GM06990 (cell line): ENCODE data around the gene MICAL3.

Experiments
- DNase-seq: peaks from one replicate; pipeline ENCODE4 v3.0.0-alpha.2; 2011; ENCODE audit not compliant: insufficient read length; ENCODE audit errors: extremely low read depth
- H3K27me3 ChIP-seq: replicated peaks from 2 replicates; pipeline ENCODE4 v1.6.0; 2011; ENCODE audit warnings: low read length; ENCODE audit not compliant: control insufficient read depth, insufficient read depth
- H3K36me3 ChIP-seq: 2 replicates; pipeline ENCODE4 v1.5.1; 2011; ENCODE audit warnings: low read length; ENCODE audit not compliant: control insufficient read depth, insufficient read depth
- H3K4me3 ChIP-seq: replicated peaks from 2 replicates; pipeline ENCODE4 v1.5.1; 2011; ENCODE audit warnings: low read depth, mild to moderate bottlenecking, control low read depth, low read length
- CTCF ChIP-seq: IDR thresholded peaks from 2 replicates; pipeline ENCODE4 v1.5.1; 2011; ENCODE audit warnings: low read length, control low read depth, mild to moderate bottlenecking, inconsistent platforms; ENCODE audit not compliant: insufficient read depth, poor library complexity, severe bottlenecking

The MICAL3 gene

GRCh38 chr22:18062421-18062820 is 38.1 kb upstream of the MICAL3 start:
- no peaks in the 10 kb centered on the region for H3K36me3 ChIP-seq
- no peak overlapping the region for H3K4me3 ChIP-seq
- TF ChIP-seq CTCF: no peak
- DNase-seq: no peak
- no peaks in the 10 kb centered on the region; the same call in 1 of the 2 replicates for H3K27me3 ChIP-seq

- Histone ChIP-seq H3K36me3 (no peaks in the 10 kb centered on the region), H3K27me3 (no peaks in the 10 kb centered on the region; the same call in 1 of the 2 replicates), H3K4me3 (no peak overlapping the region)
- TF ChIP-seq CTCF: no peak
- DNase-seq: no peak
These were observed 36.6 kb upstream of the MICAL3 start for GRCh38 chr22:18060646-18061620.

GRCh38 chr22:18059991-18060390 is 35.6 kb upstream of the MICAL3 start:
- TF ChIP-seq CTCF: no peak
- H3K4me3 ChIP-seq: no peak overlapping the region
- no peaks in the 10 kb centered on the region for H3K36me3 ChIP-seq
- no peaks in the 10 kb centered on the region; the same call in 1 of the 2 replicates for H3K27me3 ChIP-seq
- DNase-seq: no peak

- DNase-seq: no peak
- Histone ChIP-seq H3K4me3 (no peak overlapping the region), H3K27me3 (no peaks in the 10 kb centered on the region), H3K36me3 (no peaks in the 10 kb centered on the region)
- TF ChIP-seq CTCF: no peak
These were observed 35.1 kb upstream of the MICAL3 start for GRCh38 chr22:18059473-18059872.

GRCh38 chr22:18059094-18059417 is 34.7 kb upstream of the MICAL3 start:
- no peaks in the 10 kb centered on the region for H3K36me3 ChIP-seq
- H3K27me3 ChIP-seq: no peaks in the 10 kb centered on the region
- no peak overlapping the region for H3K4me3 ChIP-seq
- DNase-seq: no peak
- TF ChIP-seq CTCF: no peak
